GM13977 (cell line): ENCODE results near the gene ATP1A2.

Experiments
- DNase-seq: peaks from one replicate; pipeline ENCODE4 v3.0.0; 2012; ENCODE audit warnings: low spot score
- CTCF ChIP-seq: IDR thresholded peaks from 2 replicates; pipeline ENCODE4 v1.5.1; 2012; ENCODE audit warnings: mild to moderate bottlenecking, control low read depth; ENCODE audit not compliant: insufficient read depth; ENCODE audit errors: extremely low read depth, missing control alignments
- in situ Hi-C: fragments of 300-500 bp; cut with MboI; formaldehyde crosslinking; loops from one replicate; pipeline ENCODE4 v1.12.0; 2022; ENCODE audit warnings: low sequenced_read_pairs, low pct_unique_long_range_greater_than_20kb, mixed read lengths, inconsistent platforms; ENCODE audit not compliant: unreplicated experiment

Gene ATP1A2

DNA sequence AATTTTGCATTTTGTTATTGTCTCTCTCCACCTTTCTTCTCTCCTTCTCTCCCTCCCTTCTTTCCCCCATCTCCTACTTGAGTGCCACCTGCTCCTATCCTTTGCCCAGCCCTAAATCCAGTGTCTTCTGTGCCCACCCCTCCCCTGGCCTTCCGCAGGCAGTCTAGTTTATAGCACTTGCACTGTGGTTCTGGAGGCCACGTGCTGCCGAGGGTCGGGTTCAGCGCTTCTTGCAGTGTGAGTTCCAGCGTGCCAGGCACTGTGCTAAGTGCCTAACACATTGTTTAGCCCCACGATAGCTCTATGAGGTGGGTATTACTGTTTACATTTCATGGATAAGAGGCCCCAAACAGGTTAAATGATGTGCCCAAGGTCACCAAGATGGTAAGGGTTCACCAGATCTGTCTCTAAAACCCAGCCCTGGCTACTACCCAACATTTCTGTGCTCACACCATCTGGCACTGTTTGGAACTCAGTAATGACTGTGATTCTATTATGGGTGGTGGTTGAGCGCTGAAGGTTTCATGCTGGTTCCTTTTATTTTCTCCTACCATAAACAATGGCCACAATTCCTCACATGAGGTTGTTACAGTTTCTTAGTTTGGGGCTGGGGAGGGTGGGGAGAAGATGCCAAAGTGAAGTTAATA lies 21.8 kb downstream of the ATP1A2 start:
- no peak for DNase-seq
- no peak for TF ChIP-seq CTCF
- in situ Hi-C loops, result no loop called here

- DNase-seq, result no peak
- no peak for TF ChIP-seq CTCF
- in situ Hi-C loops, result no loop called here
These were observed 24.3 kb downstream of the ATP1A2 start for GRCh38 chr1:160139840-160140239.

DNA sequence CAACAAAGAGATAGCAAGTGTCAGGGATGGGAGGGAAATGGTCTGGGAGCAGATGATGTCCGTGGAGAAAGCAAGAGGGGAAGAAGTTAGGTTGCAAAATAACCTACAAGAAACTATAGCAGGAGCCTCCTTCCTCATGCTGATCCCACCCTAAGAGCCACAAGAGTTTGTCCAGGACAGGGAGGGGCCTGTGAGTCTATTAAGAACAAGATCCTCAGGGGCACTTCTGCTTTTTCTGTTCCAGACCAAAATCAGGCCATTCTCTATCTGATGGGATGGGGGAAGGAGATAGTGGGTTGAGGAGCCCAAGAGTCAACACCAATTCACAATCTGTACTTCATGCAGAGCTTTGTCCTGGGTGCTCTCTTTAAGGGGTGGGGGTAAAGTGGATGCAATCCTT lies 28.1 kb downstream of the ATP1A2 start:
- no peak for DNase-seq
- in situ Hi-C loops, result no loop called here
- TF ChIP-seq CTCF, result no peak

- in situ Hi-C loops, result no loop called here
- no peak for DNase-seq
These were observed 29.4 kb downstream of the ATP1A2 start for GRCh38 chr1:160144921-160145320.

GRCh38 chr1:160146107-160146506 lies 30.5 kb downstream of the ATP1A2 start:
- in situ Hi-C loops, result no loop called here
- no peak for DNase-seq

More at GRCh38 chr1:160144921-160145320, 29.4 kb downstream of the ATP1A2 start:
- no peak for TF ChIP-seq CTCF

DNA sequence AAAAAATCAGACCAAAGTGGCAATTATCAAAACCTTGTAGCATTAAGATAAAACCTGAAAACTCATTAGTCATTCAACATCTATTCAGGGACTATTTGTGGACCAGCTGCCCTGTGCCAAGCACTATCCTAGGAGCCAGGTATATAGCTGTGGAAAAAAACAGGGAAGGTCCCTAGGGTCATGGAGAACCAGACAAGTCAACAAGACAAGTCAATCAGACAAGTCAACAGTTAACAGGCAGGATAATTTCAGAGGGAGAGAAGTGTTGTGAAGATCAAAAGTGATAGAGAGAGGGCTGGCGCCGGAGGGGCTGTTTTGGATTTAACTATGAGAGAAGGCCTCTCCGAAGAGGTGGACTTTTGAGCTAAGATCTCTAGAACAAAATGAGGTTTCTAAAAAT lies 32.6 kb downstream of the ATP1A2 start:
- in situ Hi-C loops, result no loop called here
- no peak for DNase-seq
- no peak for TF ChIP-seq CTCF

More at GRCh38 chr1:160146107-160146506, 30.5 kb downstream of the ATP1A2 start:
- no peak for TF ChIP-seq CTCF

- in situ Hi-C loops, result no loop called here
- no peak for DNase-seq
- TF ChIP-seq CTCF, result no peak
These were observed 33.7 kb downstream of the ATP1A2 start for GRCh38 chr1:160149233-160149632.
